Calu3 (cell line): ENCODE results near the gene CBLN3. TPM values are rescaled to one million over a fixed set of nuclear protein-coding genes. Genes with fewer than 3 reads are reported as not detected.
A peak's percentile ranks its signal among the peaks of the same experiment; 100 is the strongest.
"Not testable (repeated sequence)": the region's sequence is repeated elsewhere in the genome, so short reads cannot be mapped to it uniquely, and the experiment has no call there.

Source experiments
- Bru-seq: library from RNA; stranded (reverse); fragments of 400-500 nt; gene quantifications from one replicate; lab custom pipeline; 2021; lab: Mats Ljungman, UMichigan
- BruChase-seq, 2 experiments: library from RNA; stranded (reverse); fragments of 400-500 nt; gene quantifications; one replicate each; lab custom pipeline; 2021; lab: Mats Ljungman, UMichigan
- BruUV-seq: library from RNA; stranded (reverse); fragments of 400-500 nt; replicated peaks from 2 replicates; lab custom pipeline; 2021; lab: Mats Ljungman, UMichigan
- CTCF ChIA-PET: fragments of 300-600 bp; sonication (Branson Sonifier 250); formaldehyde crosslinking; loops from one replicate; lab custom pipeline; 2022; ENCODE audit warnings: antibody characterized with exemption; lab: Charles Lee
- DNase-seq: peaks from one replicate; pipeline ENCODE4 v3.0.0; 2022
- H3K27ac Mint-ChIP-seq: one replicate; pipeline ENCODE4 v1.8.0; 2022; ENCODE audit warnings: mixed read lengths; ENCODE audit not compliant: unreplicated experiment
- H3K27me3 Mint-ChIP-seq: one replicate; pipeline ENCODE4 v1.8.0; 2022; ENCODE audit warnings: mixed read lengths; ENCODE audit not compliant: unreplicated experiment
- H3K36me3 Mint-ChIP-seq: one replicate; pipeline ENCODE4 v1.8.0; 2022; ENCODE audit warnings: mild to moderate bottlenecking, moderate library complexity, mixed read lengths; ENCODE audit not compliant: insufficient read depth, unreplicated experiment
- H3K4me1 Mint-ChIP-seq: one replicate; pipeline ENCODE4 v1.8.0; 2022; ENCODE audit warnings: mild to moderate bottlenecking, low read depth, mixed read lengths; ENCODE audit not compliant: unreplicated experiment
- H3K4me3 Mint-ChIP-seq: one replicate; pipeline ENCODE4 v1.8.0; 2022; ENCODE audit warnings: mild to moderate bottlenecking, low read depth, moderate library complexity, mixed read lengths; ENCODE audit not compliant: unreplicated experiment
- H3K9me3 Mint-ChIP-seq: one replicate; pipeline ENCODE4 v1.8.0; 2022; ENCODE audit warnings: low read depth, mixed read lengths; ENCODE audit not compliant: unreplicated experiment
- CTCF ChIP-seq: fragments of 200-600 bp; IDR thresholded peaks from one replicate; pipeline ENCODE4 v1.8.0; 2022; ENCODE audit warnings: antibody characterized with exemption; ENCODE audit not compliant: unreplicated experiment
- intact Hi-C: fragments of 100-400 bp; cut with micrococcal nuclease; formaldehyde crosslinking; loops from one replicate; pipeline ENCODE4 v1.10.0; 2022; ENCODE audit not compliant: unreplicated experiment
- long read RNA-seq: library from polyadenylated mRNA; stranded (forward); transcript quantifications from one replicate; pipeline ENCODE4 v2.0.0, GENCODE V29; 2022
- total RNA-seq: library from RNA; stranded (reverse); gene quantifications from 2 replicates; pipeline ENCODE4 v1.2.3, GENCODE V29; 2022

Gene CBLN3
- total RNA-seq (0.99 and 1.7 TPM in 2 replicates), Bru-seq, nascent RNA (percentile 16 among the genes with signal in this experiment), BruChase-seq, experiment 1, labeled RNA remaining after a 6-hour chase (percentile 11 among the genes with signal in this experiment), BruChase-seq, experiment 2, labeled RNA remaining after a 2-hour chase (percentile 22 among the genes with signal in this experiment)
- long read RNA-seq, result 0 reads

GRCh38 chr14:24429395-24430142 is at the start of gene CBLN3, which contains the start of gene KHNYN:
CBLN3 (minus strand) TSS chr14:24429668; CDS start chr14:24429054, 614 bp downstream.
KHNYN (plus strand) TSS chr14:24429954; CDS start chr14:24430731, 777 bp downstream.
- TSS peak; percentile 71 for BruUV-seq
- H3K4me3 Mint-ChIP-seq, result peak within 1 kb of the TSS; percentile 69
- peak within 1 kb of the TSS; percentile 66 for H3K27ac Mint-ChIP-seq
- peaks cover 44% of the 10 kb centered on the region for H3K4me1 Mint-ChIP-seq
- no peaks in the 10 kb centered on the region for H3K9me3 Mint-ChIP-seq
- H3K36me3 Mint-ChIP-seq, result peaks cover 45% of the 10 kb centered on the region
- intact Hi-C loops, result loop anchor here (2.0 kb wide), 1 partner anchor 37 kb away; no protein-coding TSS in a partner anchor
- peak; percentile 90 for DNase-seq
- no peaks in the 10 kb centered on the region for H3K27me3 Mint-ChIP-seq
- TF ChIP-seq CTCF, result no peak
- CTCF ChIA-PET, result interaction anchor here (1.0 to 3.0 kb wide), 6 partner anchors 13 to 122 kb away, joined by 3 to 53 read pairs (median 6); partner anchors contain the start of genes CIDEB and SDR39U1

DNA sequence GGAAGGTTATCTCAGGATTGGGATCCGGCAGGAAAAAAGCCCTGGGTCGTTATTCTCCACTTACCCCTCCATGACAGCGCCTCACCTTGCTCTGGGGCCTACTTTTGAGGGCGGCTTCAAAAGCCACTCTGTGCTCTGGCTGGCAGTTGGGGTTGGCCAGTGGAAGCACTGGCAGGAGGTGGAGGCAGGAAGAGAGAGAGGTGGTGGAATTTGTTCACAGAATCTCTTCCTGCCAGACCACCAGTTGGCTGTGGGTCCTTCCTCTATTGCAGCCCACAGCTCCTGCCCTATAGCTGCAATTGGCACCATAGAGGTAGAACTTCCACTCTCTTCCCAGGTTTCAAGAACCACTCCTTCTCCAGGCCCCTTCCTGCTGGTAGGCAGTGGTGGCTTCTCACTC is 45.8 kb upstream of the CBLN3 start:
- TF ChIP-seq CTCF, result no peak
- Mint-ChIP-seq H3K4me3 (no peak overlapping the region), H3K9me3 (peaks cover 2% of the 10 kb centered on the region), H3K27ac (no peak overlapping the region), H3K4me1 (no peaks in the 10 kb centered on the region), H3K36me3 (no peaks in the 10 kb centered on the region), H3K27me3 (no peaks in the 10 kb centered on the region)
- BruUV-seq, result no TSS peak
- intact Hi-C loops, result no loop called here
- DNase-seq, result no peak
- CTCF ChIA-PET, result no interaction called here

DNA sequence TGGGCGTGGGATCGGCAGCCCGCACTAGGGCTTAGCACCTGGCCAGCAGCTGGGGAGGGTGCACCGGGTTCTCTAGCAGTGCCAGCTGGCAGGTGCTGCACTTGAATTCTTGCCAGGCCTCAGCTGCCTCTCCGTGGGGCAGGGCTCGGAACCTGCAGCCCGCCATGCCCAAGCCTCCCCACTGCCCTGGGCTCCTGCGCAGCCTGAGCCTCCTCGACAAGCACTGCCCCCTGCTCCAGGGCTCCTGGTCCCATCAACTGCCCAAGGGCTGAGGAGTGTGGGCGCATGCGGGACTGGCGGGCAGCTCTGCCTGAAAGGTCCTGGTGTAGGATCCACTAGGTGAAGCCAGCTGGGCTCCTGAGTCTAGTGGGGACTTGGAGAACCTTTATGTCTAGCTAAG is 43.7 kb upstream of the CBLN3 start:
- intact Hi-C loops, result no loop called here
- CTCF ChIA-PET, result no interaction called here
- Mint-ChIP-seq H3K4me1 (no peaks in the 10 kb centered on the region), H3K27me3 (no peaks in the 10 kb centered on the region), H3K4me3 (no peak overlapping the region), H3K36me3 (no peaks in the 10 kb centered on the region), H3K27ac (no peak overlapping the region), H3K9me3 (peaks cover 2% of the 10 kb centered on the region)
- no peak for TF ChIP-seq CTCF
- no TSS peak for BruUV-seq
- DNase-seq, result no peak

- H3K36me3 Mint-ChIP-seq, CTCF ChIA-PET, H3K4me3 Mint-ChIP-seq, H3K27me3 Mint-ChIP-seq, H3K27ac Mint-ChIP-seq, H3K9me3 Mint-ChIP-seq, intact Hi-C loops, BruUV-seq, DNase-seq, H3K4me1 Mint-ChIP-seq: not testable (repeated sequence)
Measured at GRCh38 chr14:24470450-24470849, 41.0 kb upstream of the CBLN3 start.
